ENCODE measurements around the gene HACD2.

GRCh38 chr3:123447416-123447748 lies 137.5 kb downstream of the HACD2 start:
- TF ChIP-seq CTCF (IDR thresholded peaks at IDR 0.05; ENCODE audit: insufficient read depth, low read depth, low read length): no peak
- no peak for TF ChIP-seq EZH2 (IDR thresholded peaks at IDR 0.05; ENCODE audit: insufficient read depth, low read length)
